Activated CD4-positive, alpha-beta T cell treated with anti-CD3 and anti-CD28 coated beads, Interleukin-2, amount 10 ng/mL, durations not matched to agents 24 days and 14 days (primary cell): Measurements from ENCODE around the gene FAM118B. TPM values are rescaled to one million over a fixed set of nuclear protein-coding genes. Genes with fewer than 3 reads are reported as not detected.

ENCODE experiments used
- DNase-seq: peaks from one replicate; pipeline ENCODE4 v3.0.0; 2022
- H3K27ac Mint-ChIP-seq: one replicate; pipeline ENCODE4 v1.8.0; 2022; ENCODE audit warnings: mild to moderate bottlenecking, mixed read lengths
- H3K27me3 Mint-ChIP-seq: one replicate; pipeline ENCODE4 v1.8.0; 2022; ENCODE audit warnings: mixed read lengths
- H3K36me3 Mint-ChIP-seq: one replicate; pipeline ENCODE4 v1.8.0; 2022; ENCODE audit warnings: low read depth, mild to moderate bottlenecking, mixed read lengths
- H3K4me1 Mint-ChIP-seq: one replicate; pipeline ENCODE4 v1.8.0; 2021; ENCODE audit warnings: mixed read lengths
- H3K4me3 Mint-ChIP-seq: one replicate; pipeline ENCODE4 v1.8.0; 2022; ENCODE audit warnings: mild to moderate bottlenecking, moderate library complexity, mixed read lengths
- H3K9me3 Mint-ChIP-seq: one replicate; pipeline ENCODE4 v1.8.0; 2021; ENCODE audit warnings: mixed read lengths
- intact Hi-C: fragments of 100-400 bp; cut with micrococcal nuclease; formaldehyde crosslinking; loops from one replicate; pipeline ENCODE4 v1.15.1; 2023
- total RNA-seq: library from RNA; stranded (reverse); gene quantifications from 2 replicates; pipeline ENCODE4 v1.2.3, GENCODE V29; 2022

Gene FAM118B
- total RNA-seq, 1 donor from 2014 or later = 12.8 TPM

- DNase-seq = no peak
- Mint-ChIP-seq H3K27me3 (no peaks in the 10 kb centered on the region), H3K9me3 (no peaks in the 10 kb centered on the region), H3K4me3 (no peak overlapping the region), H3K27ac (no peak overlapping the region), H3K4me1 (peaks cover 6% of the 10 kb centered on the region), H3K36me3 (peaks cover 39% of the 10 kb centered on the region)
- intact Hi-C loops = loop anchor here (5.0 kb wide), 1 partner anchor 251 kb away; no protein-coding TSS in a partner anchor
Measured at GRCh38 chr11:126193038-126193478, 18.5 kb upstream of the FAM118B start.

DNA sequence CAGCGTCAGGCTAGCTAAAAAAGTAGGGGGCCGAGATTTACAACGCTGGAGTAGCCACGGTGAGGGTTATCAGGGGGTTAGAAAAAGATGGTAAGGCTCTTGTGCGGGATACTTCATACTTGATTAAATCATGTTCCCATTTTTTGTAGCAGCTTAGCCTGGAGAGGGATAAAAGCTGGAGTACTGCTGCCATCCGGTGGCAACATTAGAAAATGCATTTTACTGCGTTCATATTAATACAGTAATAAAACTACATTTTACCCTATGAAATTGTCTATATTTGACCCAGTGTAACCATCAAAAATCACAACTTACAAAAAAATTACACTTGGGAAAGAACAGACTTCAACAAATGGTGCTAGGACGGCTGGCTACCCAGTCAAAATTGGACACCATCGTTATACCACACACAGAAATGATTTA is 17.4 kb upstream of the FAM118B start:
- peaks cover 45% of the 10 kb centered on the region for H3K36me3 Mint-ChIP-seq

DNA sequence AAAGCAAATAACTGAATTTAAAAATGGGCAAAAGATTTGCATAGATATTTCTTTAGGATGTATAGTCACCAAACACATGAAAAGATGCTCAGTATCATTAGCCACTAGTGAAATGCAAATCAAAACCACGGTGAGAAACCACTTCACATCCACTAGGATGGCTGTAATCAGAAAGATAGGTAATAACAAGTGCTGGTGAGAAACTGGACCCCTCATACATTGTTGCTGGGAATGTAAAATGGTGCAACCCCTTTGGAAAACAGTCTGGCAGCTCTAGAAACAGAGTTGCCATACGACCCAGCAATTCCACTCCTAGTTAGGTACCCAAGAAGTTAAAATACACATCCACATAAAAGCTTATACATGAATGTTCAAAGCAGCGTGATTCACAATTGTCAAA is 16.5 kb upstream of the FAM118B start:
- Mint-ChIP-seq H3K36me3 (peaks cover 50% of the 10 kb centered on the region), H3K27ac (no peak overlapping the region), H3K9me3 (no peaks in the 10 kb centered on the region), H3K4me1 (no peaks in the 10 kb centered on the region), H3K27me3 (no peaks in the 10 kb centered on the region), H3K4me3 (no peak overlapping the region)
- DNase-seq = no peak
- intact Hi-C loops = no loop called here

More for the DNA sequence above, 17.4 kb upstream of the FAM118B start:
- Mint-ChIP-seq H3K27me3 (no peaks in the 10 kb centered on the region), H3K27ac (no peak overlapping the region), H3K9me3 (no peaks in the 10 kb centered on the region), H3K4me3 (no peak overlapping the region), H3K4me1 (no peaks in the 10 kb centered on the region)
- peak; percentile 79 for DNase-seq
- intact Hi-C loops = loop anchor here (1.0 to 5.0 kb wide), 2 partner anchors 252 to 272 kb away; no protein-coding TSS in a partner anchor

GRCh38 chr11:126197277-126197939 is 14.2 kb upstream of the FAM118B start:
- no peak overlapping the region for H3K27ac Mint-ChIP-seq
- peaks cover 65% of the 10 kb centered on the region for H3K36me3 Mint-ChIP-seq
- no peak for DNase-seq
- no peaks in the 10 kb centered on the region for H3K27me3 Mint-ChIP-seq
- H3K4me3 Mint-ChIP-seq = no peak overlapping the region
- no peaks in the 10 kb centered on the region for H3K9me3 Mint-ChIP-seq
- peaks cover 1% of the 10 kb centered on the region for H3K4me1 Mint-ChIP-seq
- intact Hi-C loops = no loop called here

DNA sequence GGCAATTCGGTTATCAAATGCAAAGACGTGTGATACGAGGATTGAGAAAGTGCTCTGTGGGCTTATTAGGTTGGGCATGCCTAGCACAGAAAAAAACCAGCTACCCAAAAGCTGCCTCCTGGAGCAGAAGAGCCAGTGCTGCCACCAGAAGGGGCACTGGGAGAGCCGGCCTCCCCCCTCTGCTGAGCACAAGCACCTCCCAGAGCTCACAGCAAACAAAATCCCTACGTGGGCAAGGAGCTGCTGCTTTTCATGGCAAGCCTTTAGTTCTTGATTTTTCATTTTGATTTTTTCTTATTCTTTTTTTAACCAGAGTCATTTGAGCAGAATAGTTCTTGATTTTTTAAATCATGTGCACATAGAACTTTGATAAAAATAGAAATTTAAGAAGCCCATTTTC is 12.9 kb upstream of the FAM118B start:
- no peak overlapping the region for H3K27ac Mint-ChIP-seq
- intact Hi-C loops = no loop called here
- no peak for DNase-seq
- no peak overlapping the region for H3K4me3 Mint-ChIP-seq
- H3K4me1 Mint-ChIP-seq = peaks cover 1% of the 10 kb centered on the region
- peaks cover 65% of the 10 kb centered on the region for H3K36me3 Mint-ChIP-seq
- H3K9me3 Mint-ChIP-seq = no peaks in the 10 kb centered on the region
- no peaks in the 10 kb centered on the region for H3K27me3 Mint-ChIP-seq

GRCh38 chr11:126202646-126203359 is 8.8 kb upstream of the FAM118B start:
- Mint-ChIP-seq H3K27ac (no peak overlapping the region), H3K4me3 (no peak overlapping the region), H3K36me3 (peaks cover 59% of the 10 kb centered on the region), H3K27me3 (no peaks in the 10 kb centered on the region), H3K4me1 (peaks cover 1% of the 10 kb centered on the region), H3K9me3 (no peaks in the 10 kb centered on the region)
- DNase-seq = no peak
- intact Hi-C loops = no loop called here

DNA sequence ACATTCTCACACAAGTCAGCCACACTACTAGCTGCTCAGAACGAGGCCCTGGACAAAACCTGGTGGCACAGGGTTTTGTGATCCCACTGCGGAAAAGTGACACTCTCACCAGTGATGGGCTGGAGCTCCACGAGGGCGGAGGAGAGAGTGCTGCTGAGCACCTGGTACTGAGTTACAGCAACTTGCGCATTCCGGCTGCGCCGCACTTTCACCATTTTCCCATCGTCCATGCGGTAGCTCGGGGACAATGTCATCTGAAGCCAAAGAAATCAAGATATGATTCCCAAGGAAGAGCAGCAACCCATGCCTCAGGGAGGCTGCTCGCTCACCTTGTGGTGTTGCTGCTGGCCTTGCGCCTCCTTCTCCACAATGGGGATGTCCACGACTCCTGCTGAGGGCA is 6.2 kb upstream of the FAM118B start:
- no peaks in the 10 kb centered on the region for H3K9me3 Mint-ChIP-seq
- peaks cover 60% of the 10 kb centered on the region for H3K36me3 Mint-ChIP-seq
- no peak overlapping the region for H3K27ac Mint-ChIP-seq
- intact Hi-C loops = no loop called here
- no peak for DNase-seq
- no peak overlapping the region for H3K4me3 Mint-ChIP-seq
- peaks cover 9% of the 10 kb centered on the region for H3K4me1 Mint-ChIP-seq
- H3K27me3 Mint-ChIP-seq = no peaks in the 10 kb centered on the region

- Mint-ChIP-seq H3K4me1 (peaks cover 27% of the 10 kb centered on the region), H3K27me3 (peaks cover 4% of the 10 kb centered on the region), H3K9me3 (no peaks in the 10 kb centered on the region), H3K4me3 (no peak overlapping the region), H3K36me3 (peaks cover 43% of the 10 kb centered on the region), H3K27ac (no peak overlapping the region)
- no peak for DNase-seq
- intact Hi-C loops = no loop called here
Measured at GRCh38 chr11:126207896-126208295, 3.7 kb upstream of the FAM118B start.

- Mint-ChIP-seq H3K36me3 (peaks cover 25% of the 10 kb centered on the region), H3K4me1 (peaks cover 30% of the 10 kb centered on the region), H3K27me3 (peaks cover 7% of the 10 kb centered on the region), H3K4me3 (peak overlapping the region; percentile 100), H3K27ac (peak overlapping the region; percentile 97), H3K9me3 (no peaks in the 10 kb centered on the region)
- no peak for DNase-seq
- intact Hi-C loops = loop anchor here (1.0 to 5.0 kb wide), 8 partner anchors 58 to 639 kb away; partner anchors contain the start of genes DCPS, FOXRED1, HYLS1 and PUS3
Measured at GRCh38 chr11:126210871-126211235, 729 bp upstream of the FAM118B start.

GRCh38 chr11:126212089-126212660 is 593 bp downstream of the FAM118B start:
- Mint-ChIP-seq H3K36me3 (peaks cover 20% of the 10 kb centered on the region), H3K9me3 (no peaks in the 10 kb centered on the region), H3K27me3 (peaks cover 7% of the 10 kb centered on the region), H3K4me3 (peak overlapping the region; percentile 100), H3K4me1 (peaks cover 34% of the 10 kb centered on the region), H3K27ac (peak overlapping the region; percentile 97)
- DNase-seq = no peak
- intact Hi-C loops = loop anchor here (5.0 kb wide), 1 partner anchor 640 kb away; no protein-coding TSS in a partner anchor

DNA sequence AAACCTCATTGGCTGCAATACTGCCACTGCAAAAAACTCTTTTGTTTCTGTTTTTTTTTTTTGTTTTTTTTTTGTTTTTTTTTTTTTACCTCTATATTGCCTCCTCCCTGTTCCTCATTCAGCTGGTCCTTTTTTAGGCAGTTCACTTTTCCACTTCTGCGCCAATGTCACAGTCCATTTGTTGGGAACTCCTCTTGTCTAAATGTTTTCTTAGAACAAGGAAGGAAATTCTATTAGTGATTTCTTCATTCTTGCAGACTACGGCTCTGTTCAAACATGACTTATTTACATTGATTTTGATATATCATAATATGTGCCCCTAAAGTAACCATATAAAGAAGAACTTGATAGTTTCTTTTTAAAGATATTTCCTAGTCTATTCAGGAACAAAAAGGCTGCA is 2.9 kb downstream of the FAM118B start:
- DNase-seq = no peak
- peaks cover 33% of the 10 kb centered on the region for H3K4me1 Mint-ChIP-seq
- no peak overlapping the region for H3K4me3 Mint-ChIP-seq
- no peak overlapping the region for H3K27ac Mint-ChIP-seq
- peaks cover 11% of the 10 kb centered on the region for H3K36me3 Mint-ChIP-seq
- peaks cover 7% of the 10 kb centered on the region for H3K27me3 Mint-ChIP-seq
- no peaks in the 10 kb centered on the region for H3K9me3 Mint-ChIP-seq
- intact Hi-C loops = loop anchor here (5.0 kb wide), 1 partner anchor 642 kb away; no protein-coding TSS in a partner anchor

DNA sequence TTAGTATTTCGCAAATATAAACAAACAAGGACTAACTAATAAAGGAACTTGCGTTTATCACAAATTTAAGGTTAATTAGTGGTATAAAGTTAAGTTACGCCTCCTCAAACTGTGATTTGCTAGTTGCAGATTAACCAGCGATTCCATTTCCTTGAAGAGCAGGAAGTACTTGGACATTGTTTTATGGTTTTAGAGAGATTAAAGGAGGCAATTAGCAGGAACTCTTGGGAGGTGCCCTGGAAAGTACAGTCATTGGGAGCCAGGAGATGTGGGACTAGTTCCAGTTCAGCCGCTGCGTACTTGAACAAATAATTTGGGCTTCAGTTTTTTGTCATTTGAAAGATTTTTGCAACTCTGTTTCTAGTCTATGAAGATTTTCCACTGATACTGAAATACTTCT is 3.3 kb downstream of the FAM118B start:
- peaks cover 8% of the 10 kb centered on the region for H3K36me3 Mint-ChIP-seq
- no peak for DNase-seq
- no peak overlapping the region for H3K27ac Mint-ChIP-seq
- intact Hi-C loops = loop anchor here (5.0 kb wide), 1 partner anchor 643 kb away; no protein-coding TSS in a partner anchor
- no peaks in the 10 kb centered on the region for H3K9me3 Mint-ChIP-seq
- peaks cover 7% of the 10 kb centered on the region for H3K27me3 Mint-ChIP-seq
- peaks cover 32% of the 10 kb centered on the region for H3K4me1 Mint-ChIP-seq
- no peak overlapping the region for H3K4me3 Mint-ChIP-seq

GRCh38 chr11:126216526-126217305 is 5.1 kb downstream of the FAM118B start:
- H3K27me3 Mint-ChIP-seq = peaks cover 7% of the 10 kb centered on the region
- intact Hi-C loops = no loop called here
- no peak overlapping the region for H3K4me3 Mint-ChIP-seq
- no peak overlapping the region for H3K27ac Mint-ChIP-seq
- no peaks in the 10 kb centered on the region for H3K9me3 Mint-ChIP-seq
- H3K4me1 Mint-ChIP-seq = peaks cover 22% of the 10 kb centered on the region
- peaks cover 2% of the 10 kb centered on the region for H3K36me3 Mint-ChIP-seq
- DNase-seq = no peak
